Measurements from ENCODE around the gene ABCC8.

ABCC8 gene

DNA sequence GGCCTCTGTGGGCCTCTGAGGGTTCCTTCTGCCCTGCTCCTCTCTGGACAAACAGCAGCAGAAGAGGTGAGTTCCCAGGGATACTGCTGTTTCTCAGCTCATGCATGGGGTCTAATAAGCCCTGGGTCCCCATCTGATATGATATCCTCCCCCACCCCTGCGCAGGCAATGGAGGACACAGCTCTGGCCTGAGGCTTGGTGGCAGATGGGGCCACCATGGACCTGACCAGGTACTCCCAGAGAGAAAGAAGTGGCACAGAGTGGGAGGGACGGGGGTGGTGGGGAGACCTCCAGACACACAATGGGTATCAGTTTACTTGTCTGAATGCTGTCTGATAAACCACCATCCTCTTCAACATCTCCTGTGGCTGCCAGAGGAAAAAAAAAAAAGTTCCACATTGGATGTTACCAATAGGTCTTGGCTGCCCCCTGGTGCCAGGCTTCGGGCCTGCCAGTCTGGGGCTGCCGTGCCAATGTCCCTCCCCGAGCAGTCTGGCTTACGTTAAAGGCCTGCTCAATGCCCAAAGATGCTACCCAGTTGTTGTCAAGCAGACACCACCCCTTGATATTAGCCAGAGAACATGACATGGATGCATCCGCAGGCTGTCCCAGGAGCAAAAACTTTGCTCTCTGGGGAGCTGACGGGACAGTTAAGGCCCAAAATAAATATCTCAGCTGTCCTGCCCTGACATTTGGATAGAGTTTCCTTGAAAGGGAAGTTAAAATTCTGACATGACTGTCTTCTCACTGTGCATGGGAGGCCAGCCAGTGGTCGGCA lies 27.9 kb upstream of the ABCC8 start:
- peak; percentile 15 to 27 for DNase-seq

DNA sequence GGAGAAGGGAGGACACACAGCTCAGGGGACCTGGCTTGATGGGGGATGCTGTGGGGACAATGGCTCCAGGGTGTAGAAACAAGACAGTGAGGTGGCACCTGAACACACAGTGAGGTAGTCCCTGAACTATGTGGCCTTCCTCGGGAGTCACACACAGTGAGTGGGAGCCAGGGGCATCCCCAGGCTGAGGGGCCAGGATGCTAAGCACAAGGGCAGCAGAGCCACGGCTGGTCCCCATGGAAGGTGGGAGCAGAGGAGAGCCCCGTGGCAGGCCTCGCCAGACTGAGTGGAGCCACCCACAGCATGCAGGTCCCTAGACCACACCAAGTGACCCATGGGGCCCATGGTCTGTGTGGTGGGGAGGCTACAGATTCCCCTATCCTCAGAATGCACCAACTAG lies 26.0 kb upstream of the ABCC8 start:
- DNase-seq: no peak

DNA sequence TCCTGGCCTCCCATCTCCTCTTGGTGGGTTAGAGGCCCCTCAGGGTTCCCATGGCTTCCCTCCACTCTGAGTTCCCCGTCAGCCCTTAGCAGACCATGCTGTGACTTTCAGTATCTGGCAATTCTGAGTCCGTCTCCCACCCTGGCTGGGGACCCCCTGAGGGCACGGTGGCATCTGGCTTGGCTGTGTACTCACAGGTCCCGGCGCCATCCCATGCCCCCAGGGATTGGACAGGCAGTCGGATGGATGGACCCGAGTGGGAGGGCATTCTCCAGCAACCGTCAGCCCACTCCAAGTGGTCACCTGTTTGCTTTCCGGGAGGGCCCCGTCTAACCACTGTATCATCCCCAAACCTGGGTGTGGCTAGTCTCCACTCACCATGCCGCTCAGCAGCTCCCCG lies 24.0 kb upstream of the ABCC8 start:
- no peak for DNase-seq

DNA sequence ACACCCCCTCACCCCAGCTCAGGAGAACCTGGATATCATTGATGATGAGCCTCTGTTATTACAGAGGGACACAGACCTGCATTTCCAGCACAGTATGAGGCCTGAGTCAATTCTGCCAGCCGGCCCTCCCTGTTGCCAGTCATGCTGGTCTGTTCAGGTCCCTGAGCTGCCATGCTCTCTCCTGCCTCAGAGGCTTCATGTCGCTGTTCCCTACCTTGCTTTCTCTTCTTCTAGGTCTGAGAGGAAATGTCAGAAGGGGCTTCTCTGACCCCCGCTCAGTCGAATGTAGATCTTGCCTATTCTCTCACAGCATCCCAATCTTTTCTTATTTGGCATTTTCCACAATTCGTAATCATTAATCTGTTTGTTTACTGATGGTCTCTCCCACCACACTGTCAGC lies 21.8 kb upstream of the ABCC8 start:
- DNase-seq: no peak

DNA sequence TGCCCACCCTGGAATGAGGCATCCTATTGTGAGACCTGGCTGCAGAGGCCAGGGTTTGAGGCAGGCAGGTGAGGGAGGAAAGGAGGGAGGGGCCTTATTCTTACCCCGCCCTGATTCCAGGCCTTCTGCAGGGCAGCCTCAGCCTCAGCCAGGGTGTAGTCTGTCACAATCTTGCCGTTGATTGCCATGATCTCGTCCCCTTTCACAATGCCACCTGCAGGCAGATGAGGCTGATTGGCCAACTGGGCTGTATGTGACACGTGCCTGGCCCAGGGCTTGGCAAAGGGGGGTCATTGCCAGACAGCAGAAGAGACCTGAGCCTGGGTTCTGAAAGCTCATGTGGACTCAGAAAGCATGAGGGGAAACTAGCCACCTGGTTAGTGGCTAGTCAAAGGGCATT lies 21.4 kb upstream of the ABCC8 start:
- DNase-seq: no peak

DNA sequence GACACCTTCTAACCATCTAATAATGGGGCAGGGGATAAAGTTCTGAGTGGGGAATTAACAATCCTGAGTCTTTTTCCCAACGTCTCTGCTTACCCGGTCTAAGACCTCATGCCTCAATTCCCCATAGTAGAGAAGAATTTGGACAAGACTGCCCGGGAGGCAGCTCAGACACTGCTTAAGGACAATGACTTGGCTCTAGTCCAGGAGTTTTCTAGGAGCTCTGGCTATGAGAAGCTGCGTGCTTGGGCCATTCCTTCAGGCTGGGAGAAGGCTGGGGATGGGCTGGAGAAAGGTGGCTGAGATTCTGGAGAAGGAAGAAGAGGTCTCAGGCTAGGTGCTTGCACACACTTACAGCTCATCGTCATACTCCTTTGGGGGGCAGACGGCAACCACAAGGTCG lies 19.8 kb upstream of the ABCC8 start:
- no peak for DNase-seq

DNA sequence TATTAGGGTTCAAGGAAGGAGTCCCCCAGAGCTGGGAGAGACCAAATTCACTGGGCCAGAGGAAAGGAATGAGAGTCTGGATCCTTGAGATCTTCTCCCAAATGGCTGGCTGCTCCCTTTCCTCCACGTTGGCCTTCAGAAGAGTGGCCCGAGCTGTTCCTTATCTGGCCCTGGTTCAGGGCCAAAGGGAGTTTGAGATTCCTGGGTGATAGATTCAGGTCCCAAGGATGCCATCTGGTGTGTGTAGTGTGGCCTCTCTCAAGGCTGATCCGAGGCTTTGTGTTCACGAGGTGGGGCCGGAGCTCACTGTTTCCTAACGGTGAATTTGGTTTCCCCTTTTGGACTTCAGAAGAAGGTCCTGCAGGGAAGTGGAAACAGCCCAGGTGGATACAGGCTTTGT lies 17.4 kb upstream of the ABCC8 start:
- no peak for DNase-seq

DNA sequence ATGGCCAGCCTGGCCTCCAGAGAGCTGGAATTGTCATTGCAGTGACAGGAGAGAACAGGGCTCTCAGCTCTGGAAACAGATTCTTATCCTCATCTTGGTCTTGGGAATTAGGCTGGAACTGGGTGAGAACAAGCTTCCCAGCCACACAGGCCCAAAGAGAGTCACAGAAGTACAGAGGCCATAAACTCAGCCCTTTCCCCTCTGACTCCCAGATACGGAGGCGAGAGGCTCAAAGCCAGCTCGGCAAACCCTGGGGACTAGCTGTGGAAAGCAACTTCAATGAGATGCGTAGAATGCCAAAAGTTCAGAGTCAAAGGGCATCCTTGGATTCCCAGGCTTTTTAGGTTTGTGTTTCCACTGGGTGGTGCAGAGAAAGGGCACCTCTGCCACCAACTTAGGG lies 14.3 kb upstream of the ABCC8 start:
- DNase-seq: no peak

DNA sequence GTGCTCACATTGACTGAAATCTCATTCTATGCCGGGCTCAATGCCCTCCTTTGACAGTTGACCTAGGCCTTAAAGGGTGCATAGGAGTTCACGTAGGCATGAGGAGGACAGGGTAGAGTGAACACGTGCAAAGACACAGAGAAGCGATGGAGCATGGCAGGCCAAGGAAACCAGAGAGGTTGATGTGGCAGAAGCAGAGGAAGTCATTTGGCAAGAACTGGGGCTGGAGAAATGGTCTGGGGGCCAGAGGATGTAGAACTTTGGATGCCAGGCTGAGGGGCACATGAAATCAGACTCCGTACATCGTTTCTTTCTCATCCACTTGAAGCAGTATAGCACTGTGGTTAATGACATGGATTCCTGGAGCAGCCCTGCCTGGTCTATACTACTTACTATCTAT lies 13.6 kb upstream of the ABCC8 start:
- DNase-seq: no peak

DNA sequence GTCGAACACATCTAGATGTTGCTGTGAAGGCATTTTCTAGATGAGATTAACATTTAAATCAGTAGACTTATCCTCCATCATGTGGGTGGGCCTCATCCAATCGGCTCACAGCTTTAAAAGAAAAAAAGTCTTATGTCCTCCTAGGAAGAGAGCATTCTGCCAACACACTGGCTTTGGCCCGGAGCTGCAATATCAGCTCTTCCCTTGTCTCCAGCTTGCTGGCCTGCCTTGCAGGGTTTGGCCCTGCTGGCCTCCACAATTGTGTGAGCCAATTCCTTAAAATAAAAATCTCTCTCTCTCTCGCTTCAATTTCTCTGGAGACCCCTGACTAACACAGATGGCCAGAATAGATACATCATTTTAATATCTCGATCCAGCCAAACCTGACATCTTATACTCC lies 13.1 kb upstream of the ABCC8 start:
- DNase-seq: no peak

DNA sequence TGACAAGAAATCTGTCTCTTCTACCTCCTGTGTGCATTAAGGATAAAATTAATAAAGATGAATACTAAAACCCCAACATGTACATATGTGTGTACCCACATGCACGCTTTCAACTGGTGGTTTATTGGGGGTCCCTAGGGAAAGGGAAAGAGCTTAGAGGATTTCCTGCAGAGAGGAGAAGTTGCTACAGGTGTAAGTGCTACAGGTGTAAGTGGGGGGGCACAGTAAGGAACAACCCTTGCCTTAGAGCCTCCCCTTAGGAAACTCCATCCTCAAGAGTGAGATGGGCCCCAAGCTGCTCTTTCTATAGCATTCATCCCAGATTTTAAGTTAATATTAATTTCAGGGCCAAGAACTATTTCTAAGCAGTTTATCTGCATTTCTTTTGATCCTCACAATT lies 11.9 kb upstream of the ABCC8 start:
- DNase-seq: no peak

DNA sequence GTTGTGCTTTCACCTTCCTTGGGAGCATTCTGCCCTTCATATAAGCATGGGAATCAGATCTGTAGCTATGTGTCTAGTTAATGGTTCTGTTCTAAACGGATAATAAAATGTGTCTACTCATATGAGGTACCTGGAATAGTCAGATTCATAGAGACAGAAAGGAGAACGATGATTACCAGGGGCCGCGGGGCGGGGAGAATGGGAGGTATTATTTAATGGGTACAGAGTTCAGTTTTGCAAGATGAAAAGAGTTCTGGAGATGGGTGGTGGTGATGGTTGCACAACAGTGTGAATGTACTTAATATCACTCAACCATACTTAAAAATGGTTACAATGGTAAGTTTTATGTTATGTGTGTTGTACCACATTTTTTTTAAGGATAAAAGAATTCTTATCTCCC lies 10.0 kb upstream of the ABCC8 start:
- DNase-seq: no peak

DNA sequence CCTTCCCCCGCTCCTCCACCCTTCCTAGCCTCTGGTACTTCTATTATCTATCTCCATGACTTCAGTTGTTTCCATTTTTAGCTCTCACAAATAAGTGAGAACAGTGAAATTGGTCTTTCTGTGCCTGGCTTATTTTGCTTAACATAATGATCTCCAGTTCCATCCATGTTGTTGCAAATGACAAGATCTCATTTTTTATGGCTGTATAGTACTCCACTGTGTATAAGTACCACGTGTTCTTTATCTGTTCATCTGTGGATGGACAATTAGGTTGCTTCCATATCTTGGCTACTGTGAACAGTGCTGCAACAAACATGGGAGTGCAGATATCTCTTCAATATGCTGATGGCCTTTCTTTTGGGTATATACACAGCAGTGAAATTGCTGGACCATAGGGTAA lies 6.9 kb upstream of the ABCC8 start:
- DNase-seq: no peak

DNA sequence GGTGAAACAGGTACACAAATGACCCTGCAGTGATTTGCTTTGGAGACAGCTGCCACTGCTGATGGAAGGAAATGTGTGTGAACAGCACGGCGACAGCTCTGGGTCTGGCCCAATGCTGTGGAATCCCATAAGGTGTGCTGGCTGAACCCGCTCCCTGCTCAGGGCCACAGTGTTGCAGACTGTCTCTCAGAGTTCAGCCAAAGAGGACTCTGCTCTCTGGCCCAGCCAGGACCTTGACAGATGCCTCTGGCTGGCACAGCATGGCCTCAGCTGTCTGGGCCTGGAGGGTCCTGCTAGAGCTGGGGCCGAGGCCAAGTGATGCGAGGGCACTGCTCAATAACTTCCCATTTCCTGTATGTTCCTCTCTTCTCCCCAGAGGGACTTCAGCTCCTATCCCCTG lies 5.3 kb upstream of the ABCC8 start:
- no peak for DNase-seq

DNA sequence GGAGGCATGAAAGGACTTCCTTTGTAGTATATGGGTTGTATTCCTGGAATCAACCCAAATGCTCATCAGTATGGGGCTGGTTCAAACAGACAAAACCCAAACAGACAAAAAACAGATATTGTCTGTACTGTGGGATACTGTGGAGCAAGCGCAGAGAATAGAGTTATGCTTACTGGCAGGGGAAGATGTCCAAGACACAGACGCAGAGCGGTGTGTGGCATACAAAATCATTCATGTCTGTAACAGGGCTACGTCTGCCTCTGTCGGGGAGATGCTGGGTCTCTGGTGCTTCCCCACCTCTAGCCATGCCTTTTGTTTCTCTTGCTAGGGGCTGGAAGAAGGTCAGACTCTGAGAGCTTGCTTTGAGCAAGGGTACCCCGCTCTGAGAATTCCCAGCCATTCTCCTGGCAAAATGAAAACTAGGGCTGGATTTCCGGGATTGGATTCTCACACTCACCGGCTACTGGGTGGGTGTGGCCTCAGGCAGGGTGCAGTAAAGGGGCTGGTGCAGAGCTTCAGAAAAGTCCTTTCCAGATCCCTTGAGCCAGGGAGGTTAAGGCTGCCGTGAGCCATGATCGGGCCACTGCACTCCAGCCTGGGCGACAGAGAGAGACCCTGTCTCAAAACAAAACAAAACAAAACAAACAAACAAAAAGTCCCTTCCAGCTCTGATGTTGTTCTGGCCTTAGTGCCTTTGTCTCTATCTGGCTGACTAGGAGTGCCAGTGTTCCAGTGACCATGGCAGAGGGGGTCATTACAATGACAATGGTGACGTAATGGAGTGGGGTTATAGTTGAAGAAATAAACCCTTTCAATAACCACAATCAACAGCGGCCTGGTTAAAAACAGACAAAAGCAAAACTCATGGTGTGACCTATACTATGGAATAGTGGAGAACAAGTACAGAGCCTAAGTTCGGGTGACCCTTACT lies 2.9 kb upstream of the ABCC8 start:
- no peak for DNase-seq

DNA sequence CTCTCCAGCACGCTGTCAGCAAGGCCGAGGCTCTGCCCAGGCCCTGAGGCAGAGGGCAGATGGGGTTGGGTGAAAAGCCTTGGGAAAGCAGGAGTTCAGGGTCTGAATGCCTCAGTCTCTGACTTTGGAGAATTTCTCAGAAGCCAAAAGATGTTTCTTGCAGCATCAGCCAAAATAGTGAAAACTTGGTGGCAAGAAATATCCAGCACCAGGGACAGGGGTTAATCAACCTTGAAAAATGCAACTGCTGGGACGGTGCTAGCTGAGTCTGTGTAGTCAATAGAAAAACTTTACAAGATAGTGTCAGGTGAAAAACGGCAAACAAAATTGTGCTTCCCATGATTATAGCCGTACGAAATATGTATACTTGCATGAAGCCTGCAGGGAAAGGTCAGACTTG lies 1.4 kb upstream of the ABCC8 start:
- no peak for DNase-seq

DNA sequence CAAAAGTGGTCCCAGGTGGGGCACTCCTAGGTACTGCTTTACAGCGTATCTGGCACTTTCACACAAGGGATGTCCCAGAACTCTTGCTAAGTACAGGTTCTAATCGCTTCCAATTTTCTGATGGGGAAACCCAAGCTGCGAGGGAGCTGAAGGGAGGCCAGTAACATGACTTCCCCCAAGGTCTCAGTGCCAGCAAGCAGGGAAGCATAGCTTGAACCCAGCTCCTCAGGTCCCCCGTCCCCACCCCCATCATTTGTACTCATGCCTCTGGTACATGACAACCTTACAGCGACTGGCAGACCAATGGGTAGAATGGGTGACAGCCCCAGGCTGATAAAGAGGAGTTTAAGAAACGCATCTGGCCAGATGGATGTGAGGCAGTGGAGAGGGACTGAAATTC lies 716 bp upstream of the ABCC8 start:
- DNase-seq: no peak

DNA sequence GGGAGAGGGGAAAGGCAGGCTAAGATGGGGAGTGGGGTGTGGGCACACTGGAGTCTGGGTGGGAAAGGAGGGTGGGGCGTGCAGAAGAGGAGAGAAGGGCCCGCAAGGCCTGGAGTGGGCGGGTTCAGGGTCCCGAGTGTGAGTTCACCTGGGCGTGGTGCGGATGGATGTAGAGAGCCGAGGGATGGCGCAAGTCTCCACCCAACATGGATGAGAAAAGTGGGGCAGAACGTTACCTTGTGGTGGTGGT lies 364 bp upstream of the ABCC8 start:
- no peak for DNase-seq

DNA sequence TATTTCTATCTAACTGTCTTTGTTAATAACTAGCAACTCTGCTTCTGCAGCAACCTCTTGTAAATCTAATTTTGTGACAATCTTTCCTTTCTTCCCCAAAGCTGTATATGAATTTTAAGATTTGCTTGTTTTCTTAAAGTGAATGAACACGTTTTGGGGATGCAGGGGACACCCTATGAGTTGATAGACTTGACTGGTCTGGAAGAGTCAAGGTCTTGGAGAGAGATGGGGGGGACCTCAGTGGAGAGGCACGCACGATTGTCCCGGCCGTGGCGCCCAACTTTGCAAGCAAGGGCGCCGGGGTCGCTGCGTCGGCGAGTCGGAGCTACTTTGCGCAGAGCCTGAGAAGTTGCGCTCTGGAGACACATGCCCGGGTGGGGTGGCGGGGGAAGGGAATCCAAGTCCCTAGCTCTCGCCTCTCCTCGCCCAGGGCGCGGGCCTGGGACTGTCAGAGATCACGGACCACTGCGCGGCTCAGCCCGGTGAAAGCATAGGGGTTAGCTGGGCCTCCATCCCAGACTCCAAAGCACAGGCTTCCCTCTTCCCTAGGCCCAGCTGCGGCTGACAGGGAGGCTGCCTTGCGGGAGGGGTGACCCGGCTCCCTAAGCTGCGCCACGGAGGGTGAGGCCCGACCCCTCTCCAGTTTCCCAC lies 854 bp downstream of the ABCC8 start:
- DNase-seq: no peak

DNA sequence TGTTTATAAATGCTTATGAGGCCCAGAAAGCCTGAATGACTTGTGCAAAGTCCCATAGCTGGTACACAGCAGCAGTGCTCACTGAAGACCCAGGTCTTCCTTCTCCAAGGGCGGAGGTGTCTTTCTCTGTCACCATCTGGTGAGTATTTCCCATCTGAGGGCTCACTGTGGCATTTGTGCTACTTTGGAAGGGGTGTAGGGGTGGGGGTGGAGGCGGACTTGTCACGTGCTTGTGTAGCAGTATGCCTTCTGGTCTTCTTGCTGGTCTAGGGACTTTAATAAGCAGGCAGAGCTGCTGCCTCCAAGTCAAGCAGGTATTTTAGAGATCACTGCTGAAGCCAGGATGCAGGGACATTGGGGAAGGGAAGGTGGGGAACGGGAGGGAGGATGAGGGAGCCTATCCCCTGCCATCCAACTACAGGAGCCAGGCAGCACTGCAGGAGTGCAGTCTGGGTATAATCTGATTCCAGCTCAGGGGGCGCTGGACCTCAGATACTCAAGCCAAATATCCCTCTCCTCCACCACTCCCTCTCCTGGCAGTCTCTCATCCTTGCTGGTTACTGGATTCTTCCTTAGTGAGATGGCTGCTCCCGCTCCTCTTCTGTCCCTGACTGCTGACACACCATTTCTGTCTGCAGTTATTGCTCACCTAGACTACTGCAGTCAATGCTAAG lies 3.4 kb downstream of the ABCC8 start:
- DNase-seq: no peak

DNA sequence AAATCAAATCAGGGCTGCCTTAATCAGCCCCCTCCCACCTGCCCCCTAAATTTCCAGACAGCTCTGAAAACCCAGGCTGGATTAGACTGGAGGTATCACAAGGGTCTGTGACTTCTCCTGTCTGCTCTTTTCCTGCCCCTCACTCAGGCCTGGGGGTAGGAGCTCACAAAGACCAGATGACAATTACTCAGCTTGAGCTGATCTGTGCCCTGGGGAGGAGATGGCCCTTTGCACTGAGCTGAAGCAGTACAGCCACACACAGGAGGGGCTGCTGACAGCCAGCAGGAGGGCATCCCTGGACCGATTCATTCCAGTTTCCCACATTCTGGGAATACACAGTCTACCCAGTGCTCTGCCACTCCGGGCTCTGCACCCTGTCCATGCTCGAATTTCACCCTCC lies 4.2 kb downstream of the ABCC8 start:
- DNase-seq: no peak

DNA sequence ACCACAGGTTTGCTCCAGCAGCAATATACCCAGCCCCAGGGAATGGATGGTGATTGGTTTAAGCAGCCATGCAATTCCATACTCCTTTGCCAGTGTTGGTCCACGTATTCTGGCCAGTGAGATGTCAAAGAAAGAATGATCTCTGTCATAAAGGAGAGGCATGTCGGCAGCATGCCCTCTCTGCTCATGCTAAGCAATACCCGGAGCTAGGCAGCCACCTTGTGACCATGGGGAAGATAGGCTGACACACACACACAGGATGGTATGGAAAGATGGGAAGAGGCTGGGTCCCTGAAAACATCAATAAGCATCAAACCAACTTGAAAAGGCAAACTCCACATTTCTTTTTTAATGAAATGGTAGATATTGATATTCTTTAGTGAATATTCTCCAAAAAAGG lies 5.1 kb downstream of the ABCC8 start:
- no peak for DNase-seq

DNA sequence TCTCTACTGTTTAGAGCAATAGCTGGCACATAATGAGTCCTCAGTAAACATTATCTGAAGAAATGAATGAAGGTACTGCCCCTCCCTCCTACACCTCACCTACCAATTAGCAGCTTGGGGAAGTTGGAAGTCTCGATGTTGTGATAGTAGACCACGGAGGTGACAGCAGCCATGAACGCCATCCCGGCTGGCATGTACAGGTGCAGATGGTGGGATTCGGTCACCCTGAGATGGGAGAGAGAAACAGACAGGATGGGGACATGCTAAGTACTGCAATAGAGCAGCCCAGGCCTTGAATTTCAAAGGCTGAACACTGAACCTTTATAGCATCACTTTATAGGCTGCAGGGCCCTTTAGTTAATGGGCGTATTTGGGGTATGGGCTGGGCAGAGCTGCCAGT lies 6.6 kb downstream of the ABCC8 start:
- DNase-seq: no peak

DNA sequence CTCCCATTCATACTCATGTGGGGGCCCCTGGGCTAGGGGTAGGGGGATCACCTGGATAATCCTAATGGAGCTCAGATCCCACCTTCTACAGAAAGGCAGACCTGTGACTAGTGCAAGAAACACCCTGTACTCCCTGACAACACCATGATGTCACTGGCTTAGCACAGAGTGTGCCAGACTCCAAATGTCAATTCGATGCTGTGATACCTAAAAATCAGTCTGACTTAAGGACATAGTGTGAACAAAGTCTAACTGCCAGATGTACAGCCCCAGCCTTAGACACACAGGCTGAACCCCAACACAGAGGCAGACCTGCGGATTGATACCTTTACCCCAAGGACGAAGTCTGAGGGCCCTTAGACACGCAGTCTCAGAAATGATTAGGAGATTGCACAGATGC lies 8.5 kb downstream of the ABCC8 start:
- DNase-seq: no peak
